DND-41 (cell line): ENCODE results near the gene ACAA1.

Experiments used
- ATAC-seq: fragments of 200-7000 bp; cut with Tn5 transposase; 3 replicates; pipeline ENCODE4 v1.9.1; 2021; ENCODE audit warnings: low read depth; ENCODE audit not compliant: insufficient read depth
- DNase-seq: peaks from one replicate; pipeline ENCODE4 v3.0.0-alpha.2; 2020
- H2AFZ ChIP-seq: 2 replicates; pipeline ENCODE4 v1.6.0; 2012; ENCODE audit warnings: low read depth, low read length
- H3K27ac ChIP-seq: 2 replicates; pipeline ENCODE4 v1.5.1; 2012; ENCODE audit warnings: low read length, inconsistent platforms
- H3K27me3 ChIP-seq: fragments of 200-600 bp; sonication (generic); 2 replicates; pipeline ENCODE4 v1.6.0; 2012; ENCODE audit warnings: low read length, mild to moderate bottlenecking, inconsistent platforms; ENCODE audit not compliant: insufficient read depth, poor library complexity
- H3K36me3 ChIP-seq: 2 replicates; pipeline ENCODE4 v1.5.1; 2012; ENCODE audit warnings: low read length, inconsistent platforms; ENCODE audit not compliant: insufficient read depth
- H3K4me1 ChIP-seq: 2 replicates; pipeline ENCODE4 v1.5.1; 2012; ENCODE audit warnings: mild to moderate bottlenecking, low read length; ENCODE audit not compliant: insufficient read depth
- H3K4me2 ChIP-seq: 2 replicates; pipeline ENCODE4 v1.6.0; 2012; ENCODE audit warnings: mild to moderate bottlenecking, moderate library complexity, low read length, inconsistent platforms; ENCODE audit not compliant: insufficient read depth
- H3K4me3 ChIP-seq, 2 experiments: fragments of 200-600 bp in 1 of 2; shearing (Covaris generic) in 1 of 2; 2 replicates each; pipeline ENCODE4 v1.5.1; 2012 to 2016; ENCODE audit warnings: inconsistent platforms in 2 of 2, low read length in 2 of 2, mild to moderate bottlenecking in 2 of 2, low read depth in 1 of 2, moderate library complexity in 1 of 2
- H3K79me2 ChIP-seq: 2 replicates; pipeline ENCODE4 v1.6.0; 2012; ENCODE audit warnings: low read length, inconsistent platforms; ENCODE audit not compliant: insufficient read depth
- H3K9ac ChIP-seq: 2 replicates; pipeline ENCODE4 v1.6.0; 2012; ENCODE audit warnings: low read depth, mild to moderate bottlenecking, inconsistent platforms, low read length, moderate library complexity
- H3K9me3 ChIP-seq: 2 replicates; pipeline ENCODE4 v1.5.1; 2012; ENCODE audit warnings: low read length, moderate library complexity, mild to moderate bottlenecking, inconsistent platforms; ENCODE audit not compliant: insufficient read depth, severe bottlenecking
- H4K20me1 ChIP-seq: 2 replicates; pipeline ENCODE4 v1.6.0; 2012; ENCODE audit warnings: low read length; ENCODE audit not compliant: insufficient read depth
- CTCF ChIP-seq: IDR thresholded peaks from 2 replicates; pipeline ENCODE4 v1.5.1; 2012; ENCODE audit warnings: borderline replicate concordance, low read length, moderate library complexity, mild to moderate bottlenecking; ENCODE audit not compliant: poor library complexity, severe bottlenecking; ENCODE audit errors: extremely low read depth
- EZH2 ChIP-seq: IDR thresholded peaks from 3 replicates; pipeline ENCODE4 v1.6.1; 2012; ENCODE audit warnings: borderline replicate concordance, low read depth, mild to moderate bottlenecking, moderate library complexity, low read length, inconsistent platforms; ENCODE audit not compliant: severe bottlenecking

The ACAA1 gene

GRCh38 chr3:38127611-38128302 lies 9.2 kb downstream of the ACAA1 start:
- no peak for ATAC-seq
- no peak overlapping the region for H2AFZ ChIP-seq
- no peak for DNase-seq
- H3K9me3 ChIP-seq: no peaks in the 10 kb centered on the region
- no peak overlapping the region for H3K4me3 ChIP-seq
- peaks cover 4% of the 10 kb centered on the region for H4K20me1 ChIP-seq
- no peaks in the 10 kb centered on the region for H3K4me1 ChIP-seq
- H3K79me2 ChIP-seq: no peaks in the 10 kb centered on the region
- H3K27me3 ChIP-seq: no peaks in the 10 kb centered on the region
- H3K27ac ChIP-seq: no peak overlapping the region
- no peak overlapping the region for H3K4me2 ChIP-seq
- H3K9ac ChIP-seq: no peak overlapping the region
- H3K36me3 ChIP-seq: peaks cover 94% of the 10 kb centered on the region
- TF ChIP-seq EZH2 (no peak), CTCF (no peak)

- peaks cover 4% of the 10 kb centered on the region for H4K20me1 ChIP-seq
- DNase-seq: no peak
Measured at GRCh38 chr3:38126121-38126892, 10.6 kb downstream of the ACAA1 start.

GRCh38 chr3:38125305-38126120 lies 11.4 kb downstream of the ACAA1 start:
- Histone ChIP-seq H2AFZ (no peak overlapping the region), H3K4me2 (no peak overlapping the region), H3K9me3 (no peaks in the 10 kb centered on the region), H3K27me3 (no peaks in the 10 kb centered on the region), H3K4me3 (no peak overlapping the region), H3K4me1 (no peaks in the 10 kb centered on the region), H4K20me1 (peaks cover 4% of the 10 kb centered on the region), H3K9ac (no peak overlapping the region), H3K36me3 (peaks cover 94% of the 10 kb centered on the region), H3K27ac (no peak overlapping the region), H3K79me2 (no peaks in the 10 kb centered on the region)
- DNase-seq (no peak), ATAC-seq (no peak)
- TF ChIP-seq EZH2 (no peak), CTCF (no peak)

More at GRCh38 chr3:38126121-38126892, 10.6 kb downstream of the ACAA1 start:
- H3K27me3 ChIP-seq: no peaks in the 10 kb centered on the region
- H3K79me2 ChIP-seq: no peaks in the 10 kb centered on the region
- no peak overlapping the region for H3K27ac ChIP-seq
- no peaks in the 10 kb centered on the region for H3K4me1 ChIP-seq
- TF ChIP-seq CTCF (no peak), EZH2 (no peak)
- no peak overlapping the region for H2AFZ ChIP-seq
- H3K9me3 ChIP-seq: no peaks in the 10 kb centered on the region
- ATAC-seq: no peak
- no peak overlapping the region for H3K9ac ChIP-seq
- no peak overlapping the region for H3K4me2 ChIP-seq
- peaks cover 94% of the 10 kb centered on the region for H3K36me3 ChIP-seq
- no peak overlapping the region for H3K4me3 ChIP-seq
